Measurements from ENCODE around the gene PCNX2.

DNA sequence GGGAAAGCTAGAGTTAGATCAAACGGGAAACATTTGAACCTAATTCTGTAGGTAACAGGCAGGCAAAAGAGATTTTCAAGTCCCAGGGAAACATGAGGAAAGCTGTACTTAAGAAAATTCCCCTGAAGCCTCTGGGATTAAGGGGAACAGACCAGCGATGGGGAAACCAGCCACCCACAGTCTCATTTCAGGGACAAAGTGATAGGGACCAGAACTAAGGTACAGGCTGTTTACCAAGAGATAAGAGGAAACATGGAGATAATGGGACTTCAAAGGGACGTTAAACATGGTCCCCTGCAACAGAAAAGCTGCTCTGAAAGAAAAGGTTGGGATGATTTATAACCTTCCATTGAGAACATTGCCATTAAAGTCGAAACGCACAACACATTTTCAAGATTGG lies 260.7 kb downstream of the PCNX2 start:
- TF ChIP-seq, protein P1, sequence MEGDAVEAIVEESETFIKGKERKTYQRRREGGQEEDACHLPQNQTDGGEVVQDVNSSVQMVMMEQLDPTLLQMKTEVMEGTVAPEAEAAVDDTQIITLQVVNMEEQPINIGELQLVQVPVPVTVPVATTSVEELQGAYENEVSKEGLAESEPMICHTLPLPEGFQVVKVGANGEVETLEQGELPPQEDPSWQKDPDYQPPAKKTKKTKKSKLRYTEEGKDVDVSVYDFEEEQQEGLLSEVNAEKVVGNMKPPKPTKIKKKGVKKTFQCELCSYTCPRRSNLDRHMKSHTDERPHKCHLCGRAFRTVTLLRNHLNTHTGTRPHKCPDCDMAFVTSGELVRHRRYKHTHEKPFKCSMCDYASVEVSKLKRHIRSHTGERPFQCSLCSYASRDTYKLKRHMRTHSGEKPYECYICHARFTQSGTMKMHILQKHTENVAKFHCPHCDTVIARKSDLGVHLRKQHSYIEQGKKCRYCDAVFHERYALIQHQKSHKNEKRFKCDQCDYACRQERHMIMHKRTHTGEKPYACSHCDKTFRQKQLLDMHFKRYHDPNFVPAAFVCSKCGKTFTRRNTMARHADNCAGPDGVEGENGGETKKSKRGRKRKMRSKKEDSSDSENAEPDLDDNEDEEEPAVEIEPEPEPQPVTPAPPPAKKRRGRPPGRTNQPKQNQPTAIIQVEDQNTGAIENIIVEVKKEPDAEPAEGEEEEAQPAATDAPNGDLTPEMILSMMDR (IDR thresholded peaks at IDR 0.05): no peak
- TF ChIP-seq POLR2A (IDR thresholded peaks at IDR 0.05): no peak

Measured in heart left ventricle (tissue), 13 donors.